ENCODE results near the gene HDAC4. TPM values are rescaled to one million over a fixed set of nuclear protein-coding genes. Genes with fewer than 3 reads are reported as not detected.

Gene HDAC4
- total and polyA plus RNA-seq, 2 experiments from 2014 or later = 9.3 to 10.8 TPM

DNA sequence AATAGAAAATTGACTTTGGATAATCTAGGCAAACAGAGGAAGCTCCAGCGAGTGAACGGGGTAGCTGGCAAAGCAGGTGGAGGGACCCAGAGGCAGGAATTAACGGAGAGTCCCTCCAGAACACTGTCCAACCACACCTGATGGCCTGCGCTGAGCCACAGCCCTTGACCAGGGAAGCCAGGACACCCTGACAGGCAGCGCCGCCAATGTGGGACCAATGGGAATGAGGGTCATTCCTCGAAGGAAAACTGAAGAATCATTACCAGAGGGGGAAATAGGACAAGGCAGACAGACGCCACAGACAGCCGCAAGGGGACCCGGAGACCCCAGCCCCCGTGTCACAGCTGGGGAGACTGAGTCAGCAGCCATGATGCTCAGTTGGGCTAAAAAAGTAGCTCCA, 40.8 kb downstream of the HDAC4 start:
- Histone ChIP-seq H3K9me2 (replicated peaks; ENCODE audit: insufficient read depth) (no peaks in the 10 kb centered on the region), H3K79me2 (peaks cover 79% of the 10 kb centered on the region), H3K27ac (no peak overlapping the region), H4K20me1 (ENCODE audit: insufficient read depth, poor library complexity, severe bottlenecking) (no peaks in the 10 kb centered on the region), H3K4me3 (no peak overlapping the region), H3K27me3 (no peaks in the 10 kb centered on the region), H3K4me1 (ENCODE audit: insufficient read depth) (peaks cover 12% of the 10 kb centered on the region), H3K36me3 (replicated peaks; ENCODE audit: insufficient read depth, low read depth) (no peaks in the 10 kb centered on the region), H2AFZ (no peak overlapping the region), H3K9me3 (ENCODE audit: low read depth) (no peaks in the 10 kb centered on the region), H3K4me2 (no peak overlapping the region)
- no peak for DNase-seq (ENCODE audit: low spot score)
- TF ChIP-seq, protein P1, sequence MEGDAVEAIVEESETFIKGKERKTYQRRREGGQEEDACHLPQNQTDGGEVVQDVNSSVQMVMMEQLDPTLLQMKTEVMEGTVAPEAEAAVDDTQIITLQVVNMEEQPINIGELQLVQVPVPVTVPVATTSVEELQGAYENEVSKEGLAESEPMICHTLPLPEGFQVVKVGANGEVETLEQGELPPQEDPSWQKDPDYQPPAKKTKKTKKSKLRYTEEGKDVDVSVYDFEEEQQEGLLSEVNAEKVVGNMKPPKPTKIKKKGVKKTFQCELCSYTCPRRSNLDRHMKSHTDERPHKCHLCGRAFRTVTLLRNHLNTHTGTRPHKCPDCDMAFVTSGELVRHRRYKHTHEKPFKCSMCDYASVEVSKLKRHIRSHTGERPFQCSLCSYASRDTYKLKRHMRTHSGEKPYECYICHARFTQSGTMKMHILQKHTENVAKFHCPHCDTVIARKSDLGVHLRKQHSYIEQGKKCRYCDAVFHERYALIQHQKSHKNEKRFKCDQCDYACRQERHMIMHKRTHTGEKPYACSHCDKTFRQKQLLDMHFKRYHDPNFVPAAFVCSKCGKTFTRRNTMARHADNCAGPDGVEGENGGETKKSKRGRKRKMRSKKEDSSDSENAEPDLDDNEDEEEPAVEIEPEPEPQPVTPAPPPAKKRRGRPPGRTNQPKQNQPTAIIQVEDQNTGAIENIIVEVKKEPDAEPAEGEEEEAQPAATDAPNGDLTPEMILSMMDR (IDR thresholded peaks at IDR 0.05; ENCODE audit: poor library complexity) = no peak
- no peak for TF ChIP-seq EZH2phosphoT487 (IDR thresholded peaks at IDR 0.05; ENCODE audit: low read depth, severe bottlenecking, unreplicated experiment)
- no peak for TF ChIP-seq EZH2 (IDR thresholded peaks at IDR 0.05; ENCODE audit: borderline replicate concordance)
- 92% methylated on average over 11 of the region's 11 CpGs for WGBS (ENCODE audit: low lambda C conversion rate, missing lambda C conversion rate)

DNA sequence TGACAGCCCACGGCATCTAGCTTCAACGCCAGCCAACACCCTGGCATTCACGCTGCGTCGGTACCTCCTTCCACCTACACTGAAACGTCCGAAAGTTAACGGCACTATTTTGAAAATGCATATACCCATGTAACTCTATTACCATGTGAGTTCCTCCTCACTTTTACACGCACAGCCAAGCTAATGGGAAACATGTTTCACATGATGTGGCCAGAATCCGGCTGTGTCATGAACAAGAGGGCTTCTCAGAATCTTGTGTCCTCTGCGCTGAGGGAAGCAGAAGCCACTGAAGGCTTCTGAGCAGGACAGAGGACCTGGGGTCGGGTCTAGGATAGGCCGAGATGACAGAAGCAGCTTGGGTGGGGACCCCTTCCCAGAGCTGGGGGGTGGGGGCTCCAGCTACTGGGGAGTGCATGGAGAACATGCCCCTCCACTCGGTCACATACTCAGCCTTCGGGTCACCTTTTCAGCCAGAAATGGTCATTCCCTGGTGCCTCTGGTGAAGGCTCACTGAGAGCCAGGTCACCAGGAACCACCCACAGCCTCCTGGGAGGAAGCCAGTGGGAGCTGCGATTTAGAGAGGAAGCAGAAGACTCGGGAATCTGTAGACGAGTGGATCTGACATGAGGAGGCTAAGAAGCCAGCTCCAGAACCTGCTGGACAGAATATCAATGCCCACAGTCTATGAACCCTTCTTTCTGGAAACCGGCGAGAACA, 41.5 kb downstream of the HDAC4 start:
- Histone ChIP-seq H3K4me3 (no peak overlapping the region), H3K9me2 (replicated peaks; ENCODE audit: insufficient read depth) (no peaks in the 10 kb centered on the region), H3K4me2 (no peak overlapping the region), H2AFZ (no peak overlapping the region), H3K79me2 (peaks cover 74% of the 10 kb centered on the region), H3K36me3 (replicated peaks; ENCODE audit: insufficient read depth, low read depth) (no peaks in the 10 kb centered on the region), H3K27me3 (no peaks in the 10 kb centered on the region), H4K20me1 (ENCODE audit: insufficient read depth, poor library complexity, severe bottlenecking) (no peaks in the 10 kb centered on the region), H3K9me3 (ENCODE audit: low read depth) (peaks cover 6% of the 10 kb centered on the region), H3K27ac (no peak overlapping the region), H3K4me1 (ENCODE audit: insufficient read depth) (peaks cover 12% of the 10 kb centered on the region)
- DNase-seq (ENCODE audit: low spot score) = no peak
- TF ChIP-seq, protein P1 (IDR thresholded peaks at IDR 0.05; ENCODE audit: poor library complexity) = no peak
- TF ChIP-seq EZH2phosphoT487 (IDR thresholded peaks at IDR 0.05; ENCODE audit: low read depth, severe bottlenecking, unreplicated experiment) = no peak
- TF ChIP-seq EZH2 (IDR thresholded peaks at IDR 0.05; ENCODE audit: borderline replicate concordance) = no peak
- 91% methylated on average over 20 of the region's 20 CpGs for WGBS (ENCODE audit: low lambda C conversion rate, missing lambda C conversion rate)

DNA sequence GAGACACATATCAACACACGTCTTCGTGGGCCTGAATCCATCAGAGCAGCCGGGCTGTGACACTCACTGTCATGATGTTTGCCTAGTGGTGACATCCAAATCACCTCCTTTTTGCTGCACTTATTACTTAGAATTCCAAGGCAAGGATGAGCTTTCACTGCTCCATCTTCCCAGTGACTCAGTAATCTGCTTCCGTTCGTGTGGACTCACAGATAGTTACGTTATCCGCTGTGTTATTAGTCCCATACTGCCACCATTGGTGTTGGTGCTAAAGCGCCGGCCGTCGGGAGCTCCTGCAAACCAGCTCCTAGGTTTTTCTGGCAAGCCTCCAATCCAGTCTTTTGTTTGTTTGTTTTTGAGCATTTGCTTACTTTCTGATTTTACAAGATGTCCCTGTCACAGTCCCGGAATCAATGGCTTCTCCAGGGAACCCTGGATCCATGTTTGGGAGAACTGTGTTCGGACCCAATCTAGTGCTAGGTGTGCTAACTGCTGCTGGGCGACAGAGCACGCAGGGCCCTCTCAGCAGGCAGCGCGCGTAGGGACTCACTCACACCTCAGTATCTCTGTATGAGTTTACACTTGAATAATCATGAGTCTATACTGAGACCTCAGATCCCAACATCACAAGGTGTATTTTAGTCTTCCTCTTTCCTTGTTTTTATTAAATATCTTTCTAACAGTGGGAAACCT, 42.6 kb downstream of the HDAC4 start:
- no peak overlapping the region for H3K4me3 ChIP-seq
- no peak overlapping the region for H3K27ac ChIP-seq
- no peaks in the 10 kb centered on the region for H4K20me1 ChIP-seq (ENCODE audit: insufficient read depth, poor library complexity, severe bottlenecking)
- H3K9me2 ChIP-seq (replicated peaks; ENCODE audit: insufficient read depth) = no peaks in the 10 kb centered on the region
- H3K79me2 ChIP-seq = peaks cover 74% of the 10 kb centered on the region
- no peaks in the 10 kb centered on the region for H3K36me3 ChIP-seq (replicated peaks; ENCODE audit: insufficient read depth, low read depth)
- TF ChIP-seq, protein P1 (IDR thresholded peaks at IDR 0.05; ENCODE audit: poor library complexity) = no peak
- TF ChIP-seq EZH2phosphoT487 (IDR thresholded peaks at IDR 0.05; ENCODE audit: low read depth, severe bottlenecking, unreplicated experiment) (no peak), EZH2 (IDR thresholded peaks at IDR 0.05; ENCODE audit: borderline replicate concordance) (no peak)
- H3K27me3 ChIP-seq = no peaks in the 10 kb centered on the region
- WGBS (ENCODE audit: low lambda C conversion rate, missing lambda C conversion rate) = 85% methylated on average over 18 of the region's 18 CpGs
- H3K9me3 ChIP-seq (ENCODE audit: low read depth) = peaks cover 6% of the 10 kb centered on the region
- no peak overlapping the region for H2AFZ ChIP-seq
- no peak overlapping the region for H3K4me2 ChIP-seq
- DNase-seq (ENCODE audit: low spot score) = no peak
- H3K4me1 ChIP-seq (ENCODE audit: insufficient read depth) = peaks cover 12% of the 10 kb centered on the region
